GM18870 (cell line): Measurements from ENCODE around the gene CXCL16.

ENCODE experiments used
- ATAC-seq: cut with Tn5 transposase; IDR thresholded peaks from one replicate; pipeline ENCODE4 v1.9.1; 2021; ENCODE audit warnings: moderate library complexity; ENCODE audit not compliant: unreplicated experiment

The CXCL16 gene

DNA sequence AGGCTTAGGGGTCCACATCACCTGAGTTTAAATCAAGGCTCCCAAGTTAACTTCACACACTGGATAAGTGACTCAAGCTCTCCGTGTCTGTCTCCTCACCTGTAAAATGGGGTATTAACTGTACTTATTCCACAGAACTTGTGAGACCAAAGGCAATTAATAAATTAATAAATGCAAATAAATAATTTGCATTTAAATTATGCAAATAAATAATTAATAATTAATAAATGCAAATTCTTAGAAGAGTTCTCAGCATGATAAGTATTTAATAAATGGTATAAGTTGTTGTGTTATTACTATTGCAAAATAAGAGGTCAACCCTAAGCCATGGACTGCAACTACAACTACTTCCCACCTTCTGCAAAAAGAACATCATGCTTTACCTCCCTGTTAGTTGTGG lies 13.7 kb upstream of the CXCL16 start:
- ATAC-seq = no peak

GRCh38 chr17:4751932-4752331 lies 12.2 kb upstream of the CXCL16 start:
- ATAC-seq = no peak

GRCh38 chr17:4750606-4751005 lies 10.9 kb upstream of the CXCL16 start:
- no peak for ATAC-seq

GRCh38 chr17:4748686-4749085 lies 9.0 kb upstream of the CXCL16 start:
- ATAC-seq = no peak

- no peak for ATAC-seq
Measured at GRCh38 chr17:4747847-4748246, 8.1 kb upstream of the CXCL16 start.

DNA sequence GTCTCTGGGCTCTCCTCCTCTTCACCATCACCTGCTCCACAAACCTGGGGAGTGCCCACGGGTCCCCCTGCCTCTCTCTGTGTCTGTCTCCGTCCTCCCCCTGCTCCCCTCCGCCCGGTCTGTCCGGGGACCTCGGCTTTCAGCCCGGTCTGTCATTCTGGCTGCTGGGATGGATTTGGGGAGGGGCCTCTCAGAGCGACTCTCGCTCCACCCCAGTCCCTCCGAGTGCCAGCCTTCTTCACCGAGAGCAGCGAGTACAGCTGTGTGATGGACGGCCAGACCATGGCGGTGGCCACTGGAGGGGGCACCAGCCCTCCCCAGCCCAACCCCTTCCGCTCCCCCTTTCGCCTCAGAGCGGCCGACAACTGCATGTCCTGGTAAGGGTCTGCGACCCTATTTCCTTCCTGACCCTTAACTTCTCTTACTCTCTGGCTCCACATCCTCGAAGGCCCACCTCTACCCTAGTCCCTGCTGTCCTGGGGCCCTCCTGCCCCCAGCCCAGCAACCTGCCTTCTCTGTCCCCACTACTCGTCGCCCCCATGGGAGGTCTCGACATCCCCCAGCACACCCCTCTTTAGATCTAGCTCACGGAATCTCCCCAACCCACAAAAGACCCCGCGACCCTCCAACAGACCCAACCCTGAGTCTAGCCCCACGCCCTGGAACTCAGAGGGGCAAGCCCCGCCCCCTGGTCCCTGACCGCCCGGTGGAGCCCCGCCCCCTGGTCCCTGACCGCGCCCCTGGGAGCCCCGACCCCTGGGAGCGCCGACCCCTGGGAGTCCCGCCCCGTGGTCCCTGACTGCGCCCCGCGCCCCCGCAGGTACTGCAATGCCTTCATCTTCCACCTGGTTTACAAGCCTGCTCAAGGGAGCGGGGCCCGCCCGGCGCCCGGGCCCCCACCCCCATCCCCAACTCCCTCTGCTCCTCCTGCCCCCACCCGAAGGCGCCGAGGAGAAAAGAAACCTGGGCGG lies 5.6 kb upstream of the CXCL16 start:
- no peak for ATAC-seq

- no peak for ATAC-seq
Measured at GRCh38 chr17:4743898-4744297, 4.2 kb upstream of the CXCL16 start.

DNA sequence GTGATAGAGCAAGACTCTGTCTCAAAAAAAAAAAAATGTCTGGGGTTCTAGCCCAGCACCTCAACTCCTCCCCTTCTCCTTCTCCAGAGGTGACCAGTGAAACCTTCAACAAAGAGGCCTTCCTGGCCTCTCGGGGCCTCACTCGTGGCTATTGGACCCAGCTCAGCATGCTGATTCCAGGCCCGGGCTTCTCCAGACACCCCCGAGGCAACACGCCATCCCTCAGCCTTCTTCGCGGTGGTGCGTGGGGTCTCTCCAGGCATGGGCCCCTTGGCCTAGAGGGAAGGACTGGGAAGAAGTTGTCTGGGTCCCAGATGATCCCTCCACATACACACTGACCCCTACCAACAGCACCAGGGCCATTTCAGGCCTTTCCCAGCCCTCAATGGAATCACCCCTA lies 3.5 kb upstream of the CXCL16 start:
- ATAC-seq = no peak

- no peak for ATAC-seq
Measured at GRCh38 chr17:4742629-4743028, 2.9 kb upstream of the CXCL16 start.

GRCh38 chr17:4742133-4742532 lies 2.4 kb upstream of the CXCL16 start:
- ATAC-seq = no peak

DNA sequence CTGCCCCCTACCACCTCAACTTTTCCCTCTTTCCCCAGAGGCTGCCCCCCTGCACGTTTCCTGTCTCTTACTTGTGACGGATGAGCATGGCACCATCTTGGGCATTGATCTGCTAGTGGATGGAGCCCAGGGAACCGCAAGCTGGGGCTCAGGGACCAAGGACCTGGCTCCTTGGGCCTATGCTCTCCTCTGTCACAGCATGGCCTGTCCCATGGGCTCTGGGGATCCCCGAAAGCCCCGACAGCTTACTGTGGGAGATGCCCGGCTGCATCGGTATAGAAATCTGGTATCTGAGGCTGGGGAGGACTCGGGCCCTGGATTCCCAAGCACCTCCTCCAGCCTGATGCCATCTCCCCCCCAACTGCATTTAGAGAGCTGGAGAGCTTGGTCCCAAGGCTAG lies 1.8 kb upstream of the CXCL16 start:
- ATAC-seq = no peak

- no peak for ATAC-seq
Measured at GRCh38 chr17:4740584-4740983, 856 bp upstream of the CXCL16 start.

- ATAC-seq = no peak
Measured at GRCh38 chr17:4740025-4740351, 260 bp upstream of the CXCL16 start.

DNA sequence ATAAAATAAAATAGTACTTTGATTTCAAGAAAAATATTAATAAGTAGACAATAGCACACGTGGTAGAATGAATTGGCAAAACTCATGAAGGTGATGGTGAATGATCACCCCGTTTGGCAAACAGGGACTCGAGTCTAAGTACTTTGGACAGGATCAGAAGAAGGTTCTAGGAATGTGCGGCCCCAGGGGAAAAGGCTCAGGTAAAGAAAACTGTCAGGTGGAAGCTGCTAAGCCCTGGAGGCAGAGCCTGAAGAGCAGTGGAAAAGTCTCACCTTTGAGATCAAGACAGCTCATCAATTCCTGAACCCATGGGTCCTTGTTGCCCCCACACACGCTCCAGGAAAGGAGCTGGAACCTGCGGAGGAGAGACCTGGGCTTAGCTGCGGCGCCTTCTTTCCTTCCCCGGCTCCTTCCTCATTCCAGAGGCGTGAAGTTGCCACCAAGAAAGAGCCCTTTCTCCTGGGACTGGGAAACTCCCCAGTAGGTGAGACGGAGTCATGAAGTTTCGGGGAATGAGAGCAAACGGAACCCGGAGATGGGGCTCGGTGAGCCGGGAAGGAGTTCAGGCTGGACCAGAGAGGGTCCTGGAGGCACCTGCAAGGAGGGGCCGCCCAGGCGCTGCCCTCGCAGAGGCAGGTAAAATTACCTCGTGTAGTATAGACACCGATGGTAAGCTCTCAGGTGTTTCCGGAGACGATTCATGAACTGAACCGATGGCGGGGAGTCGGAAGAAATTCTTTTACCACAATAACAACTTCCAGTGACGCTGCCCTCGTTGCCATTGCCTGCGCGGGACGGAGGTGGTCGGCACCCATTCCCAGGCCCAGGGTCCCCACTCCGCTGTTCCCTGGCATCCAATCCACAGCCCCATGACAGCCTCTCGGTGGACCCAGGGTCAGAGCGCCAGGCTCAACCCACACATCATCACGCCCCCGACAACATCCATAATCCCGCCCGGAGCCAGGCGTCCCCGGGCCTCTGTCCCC lies 1.3 kb downstream of the CXCL16 start:
- ATAC-seq = no peak

GRCh38 chr17:4735876-4736651 lies 3.7 kb downstream of the CXCL16 start:
- no peak for ATAC-seq

- ATAC-seq = no peak
Measured at GRCh38 chr17:4734857-4735475, 4.8 kb downstream of the CXCL16 start.

GRCh38 chr17:4733073-4733531 lies 6.6 kb downstream of the CXCL16 start:
- no peak for ATAC-seq

DNA sequence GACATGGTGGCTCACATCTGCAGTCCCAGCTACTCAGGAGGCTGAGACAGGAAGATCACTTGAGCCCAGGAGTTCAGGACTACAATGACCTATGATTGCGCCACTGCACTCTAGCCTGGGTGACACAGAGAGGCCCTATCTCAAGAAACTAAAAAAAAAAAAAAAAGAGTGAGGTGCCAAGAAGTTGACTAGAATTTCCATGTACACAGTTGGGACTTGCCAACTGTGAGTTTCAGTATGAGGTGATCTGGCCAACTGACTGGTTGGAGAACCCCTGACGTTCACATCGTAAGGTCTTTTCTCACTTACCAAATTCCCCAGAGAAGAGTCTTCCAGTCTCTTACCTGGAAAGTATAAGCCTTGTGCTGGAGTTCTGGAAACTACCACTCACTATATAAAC lies 11.6 kb downstream of the CXCL16 start:
- no peak for ATAC-seq

GRCh38 chr17:4725646-4726310 lies 13.9 kb downstream of the CXCL16 start:
- no peak for ATAC-seq

DNA sequence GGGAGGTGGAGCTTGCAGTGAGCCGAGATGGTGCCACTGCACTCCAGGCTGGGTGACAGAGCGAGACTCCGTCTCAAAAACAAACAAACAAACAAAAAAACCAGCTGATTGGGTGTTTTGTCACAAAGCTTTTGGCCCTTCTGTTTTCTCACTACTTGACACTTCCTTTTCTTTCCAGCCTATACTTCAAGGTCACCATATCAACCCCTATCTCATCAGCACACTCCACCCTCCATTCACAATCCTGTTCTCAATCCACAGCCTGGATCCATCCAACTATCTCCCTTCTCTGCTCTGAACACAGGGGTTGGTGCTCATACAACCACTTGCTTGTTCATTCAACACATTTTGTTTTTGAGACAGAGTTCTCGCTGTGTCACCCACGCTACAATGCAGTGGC lies 15.1 kb downstream of the CXCL16 start:
- no peak for ATAC-seq
